NCI-H146 (cell line): ENCODE measurements around the gene NIFK.
"Not testable (repeated sequence)": the region's sequence is repeated elsewhere in the genome, so short reads cannot be mapped to it uniquely, and the experiment has no call there.

ENCODE experiments used
- DNase-seq: peaks from one replicate; lab custom pipeline; 2025; lab: John Stamatoyannopoulos, UW

The NIFK gene

DNA sequence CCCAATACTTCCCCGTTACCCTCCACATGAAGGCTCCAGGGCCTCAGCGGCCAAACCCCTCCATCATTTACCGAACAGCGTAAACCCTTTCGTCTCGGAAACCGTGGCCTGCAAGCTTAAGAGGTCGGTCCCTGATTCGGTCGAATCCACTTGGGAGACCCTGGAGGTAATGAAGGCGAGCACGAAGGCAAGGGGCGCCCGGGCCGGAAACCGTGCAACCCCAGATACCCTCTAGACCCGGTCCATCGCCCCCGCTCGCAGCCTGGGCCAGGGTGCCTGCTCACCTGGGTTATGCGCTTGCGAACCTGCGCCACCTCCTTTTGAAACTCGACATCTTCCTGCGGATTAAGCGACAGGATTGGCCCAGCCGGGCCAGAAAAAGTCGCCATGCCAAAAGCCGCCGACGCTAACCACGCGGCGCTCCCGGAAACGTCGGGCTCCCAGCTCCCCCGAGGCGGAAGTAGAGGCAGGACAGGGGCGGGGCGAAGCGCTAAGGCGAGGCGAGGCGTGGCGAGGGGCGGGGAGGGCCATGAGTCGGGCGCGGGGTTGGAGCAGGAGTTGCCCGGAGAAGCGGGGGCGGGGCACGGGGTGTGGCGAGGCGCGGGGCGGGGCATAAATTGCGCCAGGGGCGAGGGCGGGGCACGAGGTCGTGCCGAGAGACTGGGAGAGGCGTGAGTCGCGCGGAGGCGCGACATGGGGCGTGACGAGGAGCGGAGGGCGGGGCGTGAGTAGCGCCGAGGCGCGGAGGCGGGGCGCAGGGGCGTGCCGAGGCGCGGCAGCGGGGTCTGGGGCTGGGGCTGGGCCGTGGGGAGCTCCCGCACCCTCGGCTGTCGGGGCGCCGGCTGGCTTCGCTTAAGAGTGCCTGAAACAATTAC is at the start of gene NIFK:
Gene NIFK (minus strand): TSS at position 414 of the 875 bp plus-strand sequence. CDS start 25 bp downstream, at position 389.
- peak; percentile 99 for DNase-seq

DNA sequence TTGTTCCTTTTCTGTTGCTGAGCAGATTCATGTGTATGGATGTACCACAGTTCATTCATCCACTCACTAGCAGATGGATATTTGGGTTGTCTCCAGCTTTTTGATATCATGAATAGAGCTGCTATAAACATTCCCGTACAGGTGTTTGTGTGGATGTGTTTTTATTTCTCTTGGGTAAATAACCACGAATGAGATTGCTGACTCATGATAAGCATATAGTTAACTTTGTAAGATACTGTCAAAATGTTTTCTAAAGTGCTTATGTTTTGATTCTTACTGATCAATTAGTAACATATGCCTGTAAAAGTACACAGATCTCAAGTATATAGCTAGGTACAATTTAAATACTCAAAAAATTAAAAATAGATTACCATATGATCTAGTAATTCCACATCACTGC is 46.5 kb upstream of the NIFK start:
- no peak for DNase-seq

DNA sequence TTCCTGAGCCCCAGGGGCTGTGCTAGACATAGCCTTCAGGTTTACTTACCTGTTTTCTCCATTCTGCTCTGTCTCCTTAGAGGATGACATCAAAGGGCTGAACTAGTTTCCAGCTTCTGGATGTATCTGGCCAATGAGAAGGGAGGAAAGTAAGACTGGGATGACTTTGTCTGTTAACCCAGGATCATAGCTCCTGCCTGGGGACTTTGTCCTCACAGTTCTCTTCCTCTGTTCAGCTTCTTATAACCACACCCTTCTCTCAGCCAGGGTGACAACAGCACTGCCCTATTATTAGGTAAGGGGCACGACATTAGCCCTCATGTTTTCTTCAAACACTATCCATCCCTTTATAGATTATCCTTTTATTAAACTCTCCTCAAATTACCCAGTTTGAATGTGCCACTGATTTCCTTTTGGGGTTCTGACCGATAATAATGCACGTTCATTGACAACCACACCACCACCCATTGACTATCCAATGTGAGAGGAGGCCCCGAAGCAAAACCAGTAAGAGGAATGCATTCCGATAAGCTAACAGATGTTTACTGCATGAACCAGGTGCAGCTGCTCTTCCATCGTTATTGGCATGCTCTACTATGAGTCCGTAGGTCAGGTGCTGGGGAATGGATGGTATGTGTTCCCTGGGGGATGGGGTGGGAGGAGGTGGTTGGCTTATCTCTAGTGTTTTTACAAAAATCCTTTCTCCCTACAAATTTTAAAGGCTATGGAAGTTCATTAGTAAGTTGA is 42.2 kb upstream of the NIFK start:
- no peak for DNase-seq

DNA sequence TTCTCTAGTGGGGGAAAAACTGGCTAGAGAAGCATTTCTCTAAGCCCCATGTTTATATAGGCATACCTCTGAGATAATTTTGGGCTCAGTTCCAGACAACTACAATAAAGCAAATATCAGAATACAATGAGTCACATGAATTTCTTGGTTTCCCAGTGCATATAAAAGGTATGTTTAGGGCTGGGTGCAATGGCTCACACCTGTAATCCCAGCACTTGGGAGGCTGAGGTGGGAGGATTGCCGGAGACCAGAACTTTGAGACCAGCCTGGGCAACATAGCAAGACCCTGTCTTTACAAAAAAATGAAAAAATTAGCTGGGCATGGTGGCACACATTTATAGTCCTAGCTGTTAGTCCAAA is 41.0 kb upstream of the NIFK start:
- DNase-seq, result peak; percentile 11

DNA sequence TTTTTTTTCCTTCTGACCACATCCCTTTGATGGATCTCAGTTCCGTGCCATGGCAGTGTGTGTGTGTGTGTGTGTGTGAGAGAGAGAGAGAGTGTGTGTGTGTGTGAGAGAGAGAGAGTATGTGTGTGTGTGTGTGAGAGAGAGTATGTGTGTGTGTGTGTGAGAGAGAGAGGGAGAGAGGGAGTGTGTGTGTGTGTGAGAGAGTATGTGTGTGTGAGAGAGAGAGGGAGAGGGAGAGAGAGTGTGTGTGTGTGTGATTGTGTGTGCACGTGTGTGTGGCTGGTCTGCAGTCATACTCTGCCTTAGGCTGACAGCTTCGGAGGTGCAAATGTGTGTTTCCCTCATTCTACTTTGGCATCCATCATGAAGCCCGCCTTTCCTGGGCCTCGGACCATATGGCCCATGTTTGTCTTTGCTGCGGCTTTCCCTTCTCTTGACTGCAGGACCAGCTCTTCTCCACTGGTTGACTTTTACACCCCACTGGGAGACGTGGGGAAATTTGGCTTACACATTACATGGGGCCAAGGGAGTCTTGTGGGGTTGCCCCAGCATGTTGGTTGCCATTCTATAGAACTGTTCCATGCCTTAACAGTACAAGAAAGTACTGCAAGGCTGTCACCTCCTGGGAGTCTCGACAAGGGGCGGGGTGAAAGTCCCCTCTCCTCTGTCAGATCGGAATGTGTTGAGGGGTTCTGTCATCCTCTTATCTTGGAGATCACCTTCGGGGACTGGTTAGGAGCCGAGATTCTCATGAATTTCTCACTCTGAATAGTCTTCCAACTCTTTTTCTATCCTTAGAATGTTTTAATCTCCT is 40.4 kb upstream of the NIFK start:
- DNase-seq, result no peak

DNA sequence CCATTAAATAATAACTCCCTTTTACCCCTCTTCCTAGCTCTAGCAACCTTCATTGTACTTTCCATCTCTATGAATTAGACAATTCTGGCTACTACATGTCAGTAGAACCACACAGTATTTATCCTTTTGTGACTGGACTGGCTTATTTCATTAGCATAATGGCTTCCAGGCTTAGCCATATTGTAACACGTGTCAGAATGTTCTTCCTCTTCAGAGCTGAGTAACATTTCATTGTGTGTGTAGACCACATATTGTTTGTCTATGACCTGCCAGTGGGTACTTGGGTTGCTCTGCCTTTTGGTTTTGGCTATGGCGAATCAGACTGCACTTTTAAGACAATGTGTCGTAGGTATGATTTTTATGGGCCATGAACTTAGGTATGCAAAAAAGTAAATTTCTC is 39.7 kb upstream of the NIFK start:
- no peak for DNase-seq

DNA sequence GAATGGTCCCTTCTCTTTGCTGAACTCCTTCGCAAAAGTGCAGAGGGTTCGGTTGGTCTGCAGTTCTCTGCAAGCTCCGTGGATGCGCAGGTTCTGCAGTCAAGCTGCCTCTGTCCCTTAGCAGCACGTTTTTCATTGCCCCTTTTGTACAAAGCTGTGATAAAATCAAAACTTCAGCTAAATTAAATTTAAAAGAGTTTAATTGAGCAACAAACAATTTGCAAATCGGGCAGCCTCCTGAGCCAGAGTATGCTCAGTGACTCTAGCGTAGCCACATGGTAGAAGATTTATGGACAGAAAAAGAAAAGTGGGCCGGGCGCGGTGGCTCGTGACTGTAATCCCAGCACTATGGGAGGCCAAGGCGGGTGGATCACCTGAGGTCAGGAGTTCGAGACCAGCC is 37.6 kb upstream of the NIFK start:
- no peak for DNase-seq

DNA sequence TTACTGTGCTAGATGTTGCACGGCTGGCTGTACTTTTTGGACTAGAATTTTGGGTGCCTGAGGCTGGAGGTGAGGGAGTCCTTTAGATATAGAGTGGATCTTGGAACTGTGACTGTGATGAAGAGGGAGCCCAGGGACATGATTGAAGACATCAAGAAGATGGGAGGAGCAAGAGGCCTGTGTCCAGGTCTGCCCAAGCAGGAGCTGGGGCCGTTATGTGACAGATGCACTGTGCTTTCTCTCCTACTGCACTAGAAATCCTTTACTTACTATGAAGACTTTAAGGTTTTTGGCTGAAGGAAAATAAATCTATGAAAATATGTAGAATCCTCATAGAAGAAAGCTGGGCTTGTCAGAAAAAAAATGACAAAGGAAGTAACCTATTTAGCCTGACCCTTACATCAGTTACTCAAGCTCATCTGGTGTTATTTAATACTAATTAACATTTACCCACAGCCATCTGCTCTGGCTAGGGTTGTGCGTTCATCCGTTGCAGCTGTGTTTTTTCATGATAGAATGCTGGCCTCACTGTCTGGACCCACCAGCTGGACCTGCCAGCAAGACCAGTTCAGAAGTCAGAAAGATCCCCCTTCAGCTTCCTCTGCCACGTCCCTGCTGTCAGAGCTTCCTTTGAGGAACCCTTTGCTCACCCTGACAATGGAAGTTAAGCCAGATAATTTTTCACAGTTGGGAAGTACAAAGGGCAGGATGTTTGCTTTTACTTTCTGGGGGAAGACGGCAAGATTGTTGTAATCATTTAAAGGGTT is 35.5 kb upstream of the NIFK start:
- peak; percentile 65 for DNase-seq

DNA sequence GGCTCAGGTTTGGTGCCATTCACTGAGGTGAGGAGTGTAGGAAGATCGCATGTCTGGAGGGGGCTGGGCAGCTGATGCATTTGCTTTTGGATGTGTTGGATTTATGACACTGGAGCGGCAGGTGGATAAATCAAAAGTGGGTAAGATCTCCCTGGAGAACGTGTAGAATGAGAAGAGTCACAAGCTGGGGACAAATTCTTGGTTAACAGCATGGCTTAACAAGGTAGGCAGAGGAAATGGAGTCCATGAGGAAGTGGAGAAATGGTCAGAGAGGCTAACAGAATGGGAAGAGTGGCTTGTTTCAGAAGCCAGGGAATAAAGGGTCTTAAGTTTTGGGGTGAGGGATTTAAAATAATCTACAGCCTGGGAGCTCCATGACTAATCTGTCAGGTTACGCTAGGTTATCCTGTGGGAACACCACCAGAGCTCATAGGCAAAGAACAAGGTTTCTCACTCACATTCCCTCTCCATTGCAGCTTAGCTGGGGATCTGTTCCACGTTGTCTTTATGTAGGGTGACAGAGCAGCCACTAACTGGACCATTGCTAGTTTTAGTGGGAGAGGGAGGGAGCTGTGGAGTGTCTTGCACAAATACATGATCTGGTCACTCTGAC is 31.6 kb upstream of the NIFK start:
- no peak for DNase-seq

DNA sequence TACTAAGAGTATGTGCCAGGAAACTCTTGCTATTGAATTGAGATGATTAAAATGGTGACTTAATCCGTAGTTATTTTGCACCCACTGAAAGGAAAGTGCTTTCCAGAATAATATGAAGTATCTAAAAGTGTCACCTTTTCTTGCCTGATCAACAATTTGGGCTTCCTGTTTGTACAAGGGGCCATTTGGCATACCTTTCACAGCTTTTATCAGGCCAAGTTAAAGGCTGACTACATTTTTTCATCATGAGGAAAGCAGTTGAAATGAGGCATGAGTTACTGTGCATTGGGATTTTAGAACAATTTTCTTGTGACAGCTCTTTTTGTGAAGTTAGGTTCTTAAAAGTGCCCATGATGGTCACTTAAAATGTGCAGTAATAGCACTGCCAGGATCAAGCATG is 29.9 kb upstream of the NIFK start:
- no peak for DNase-seq

DNA sequence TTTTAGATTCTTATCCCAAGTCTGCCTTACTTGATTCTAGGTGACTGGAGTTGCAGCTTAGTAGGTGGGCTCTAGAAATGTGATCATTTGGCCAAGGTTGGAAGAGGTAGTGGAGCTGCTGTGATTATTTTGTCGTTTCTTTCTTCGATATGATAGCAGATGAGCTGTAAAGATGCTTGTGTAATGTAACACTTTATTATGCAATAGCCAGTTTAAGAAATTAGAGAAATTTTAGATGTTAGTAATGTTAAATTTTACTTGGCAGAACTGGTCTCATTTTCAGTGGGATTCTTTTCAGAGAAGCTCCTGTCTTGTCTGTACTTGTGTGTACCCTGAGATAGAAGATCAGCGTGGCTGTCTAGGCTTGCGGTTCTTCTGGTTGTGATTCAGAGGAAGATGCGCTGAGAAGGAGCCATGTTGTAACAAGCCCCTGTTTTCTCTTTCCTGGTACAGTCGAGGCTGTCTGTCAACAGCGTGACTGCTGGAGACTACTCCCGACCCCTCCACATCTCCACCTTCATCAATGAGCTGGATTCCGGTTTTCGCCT is 28.1 kb upstream of the NIFK start:
- no peak for DNase-seq

DNA sequence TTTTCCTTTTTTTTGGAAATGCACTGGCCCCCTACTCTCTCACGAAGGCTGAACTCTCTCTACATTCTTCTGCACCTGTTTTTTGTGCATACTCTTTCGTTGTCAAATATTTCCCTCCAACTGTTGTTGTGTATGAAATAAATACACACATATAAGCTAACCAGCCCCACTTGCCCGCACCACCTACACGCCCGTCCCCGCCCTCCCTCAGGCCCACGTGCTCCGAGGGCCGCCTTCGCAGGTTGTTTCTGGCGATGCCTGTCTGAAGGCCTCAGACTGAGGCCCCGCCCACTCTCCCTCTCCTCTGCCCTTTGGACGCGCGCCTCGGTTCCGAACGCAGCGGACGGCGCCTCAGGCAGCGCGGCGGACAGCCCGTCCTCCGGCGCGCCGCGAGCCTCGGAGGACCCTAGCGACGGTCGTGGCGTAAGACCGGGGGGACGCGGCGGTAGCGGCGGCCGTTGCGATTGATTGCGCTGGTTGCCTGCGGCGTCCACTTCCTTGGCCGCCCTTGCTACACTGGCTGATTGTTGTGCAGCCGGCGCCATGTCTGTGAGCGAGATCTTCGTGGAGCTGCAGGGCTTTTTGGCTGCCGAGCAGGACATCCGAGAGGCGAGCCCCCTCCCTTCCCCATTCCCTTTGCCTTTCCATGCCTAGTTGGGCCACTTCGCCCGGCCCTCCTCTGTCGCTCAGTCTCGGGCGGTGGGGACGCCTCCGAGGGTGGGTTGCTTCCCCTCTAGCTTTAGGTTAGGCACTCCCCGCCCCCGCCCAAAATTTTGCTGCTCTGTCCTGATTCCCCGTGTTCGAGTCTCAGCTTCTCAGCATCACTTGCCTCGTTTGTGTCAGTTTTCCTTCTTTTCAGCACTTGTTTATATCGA is 18.8 kb upstream of the NIFK start, which contains the start of gene TSN:
Gene TSN (plus strand): TSS at position 415 of the 875 bp plus-strand sequence. CDS start 129 bp downstream, at position 544.
- DNase-seq, result peak; percentile 99

DNA sequence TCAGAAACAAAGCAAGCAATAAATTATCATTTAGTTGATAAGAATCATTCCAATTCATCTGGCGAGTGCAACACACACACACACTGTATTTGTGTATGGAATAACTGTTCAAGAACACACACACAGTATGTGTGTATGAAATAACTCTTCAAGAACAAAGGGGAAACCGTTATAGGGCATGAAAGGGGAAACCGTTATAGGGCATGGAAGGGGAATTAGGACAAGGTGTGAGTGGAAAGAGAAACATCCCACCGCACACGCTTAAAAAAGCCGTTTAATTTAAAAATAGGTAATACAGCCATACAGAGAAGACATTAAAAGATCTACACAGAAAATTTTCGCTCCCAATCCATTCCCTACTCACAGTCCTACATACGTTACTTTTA is 18.2 kb upstream of the NIFK start:
- DNase-seq, result no peak

DNA sequence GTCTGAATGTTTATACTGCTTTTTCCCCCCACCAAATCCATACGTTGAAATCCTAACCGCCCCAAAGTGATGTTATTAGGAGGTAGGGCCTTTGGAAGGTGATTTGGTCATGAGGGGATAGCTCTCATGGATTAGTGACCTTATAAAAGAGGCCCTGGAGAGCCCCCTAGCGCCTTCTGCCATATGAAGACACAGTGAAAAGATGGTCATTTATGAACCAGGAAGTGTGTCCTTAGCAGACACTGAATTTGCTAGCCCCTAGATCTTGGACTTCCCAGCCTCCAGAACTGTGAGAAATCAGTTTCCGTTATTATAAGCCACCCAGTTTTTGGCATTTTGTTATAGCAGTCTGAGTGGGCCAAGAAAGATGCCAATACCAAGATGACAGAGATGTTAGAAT is 11.5 kb upstream of the NIFK start:
- DNase-seq, result peak; percentile 38

DNA sequence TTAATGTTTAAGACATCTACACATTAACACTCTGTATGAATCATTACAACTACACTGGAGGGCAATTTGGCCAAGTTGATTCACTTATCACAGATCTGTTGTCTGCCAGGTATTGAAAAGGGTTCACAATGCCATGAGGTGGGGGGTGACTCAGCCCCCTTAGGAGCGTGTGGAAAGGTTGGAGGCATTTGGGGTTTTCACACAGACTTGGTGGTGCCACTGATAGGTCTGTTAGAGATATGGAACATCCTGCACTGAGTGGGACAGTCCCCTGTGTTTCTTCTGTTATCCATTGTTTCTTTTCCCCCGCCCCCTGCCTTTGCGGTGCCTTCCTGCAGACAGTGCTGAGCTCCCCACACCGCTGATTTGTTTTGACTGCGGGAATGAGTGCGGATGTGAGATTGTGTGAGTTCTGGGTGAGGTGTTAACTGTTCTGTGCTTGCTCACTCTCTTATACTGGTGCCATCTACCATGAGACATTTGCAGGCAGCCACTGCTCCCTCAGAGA is 9.4 kb upstream of the NIFK start:
- no peak for DNase-seq

DNA sequence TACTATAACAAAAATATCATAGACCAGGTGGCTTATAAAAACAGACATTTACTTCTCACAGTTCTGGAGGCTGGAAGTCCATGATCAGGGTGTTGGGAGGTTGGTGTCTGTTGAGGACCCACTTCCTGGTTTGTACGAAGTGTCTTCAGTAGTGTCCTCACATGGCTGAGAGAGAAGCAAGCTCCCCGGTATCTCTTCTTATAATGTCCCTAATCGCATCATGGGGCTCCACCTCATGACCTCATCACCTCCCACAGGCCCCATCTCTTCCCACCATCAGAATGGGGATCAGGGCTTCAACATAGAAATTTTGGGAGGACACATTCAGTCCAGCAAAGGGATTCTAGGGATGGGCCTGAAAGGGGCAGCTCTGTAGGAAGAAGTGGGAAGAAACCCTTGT is 4.8 kb upstream of the NIFK start:
- no peak for DNase-seq

DNA sequence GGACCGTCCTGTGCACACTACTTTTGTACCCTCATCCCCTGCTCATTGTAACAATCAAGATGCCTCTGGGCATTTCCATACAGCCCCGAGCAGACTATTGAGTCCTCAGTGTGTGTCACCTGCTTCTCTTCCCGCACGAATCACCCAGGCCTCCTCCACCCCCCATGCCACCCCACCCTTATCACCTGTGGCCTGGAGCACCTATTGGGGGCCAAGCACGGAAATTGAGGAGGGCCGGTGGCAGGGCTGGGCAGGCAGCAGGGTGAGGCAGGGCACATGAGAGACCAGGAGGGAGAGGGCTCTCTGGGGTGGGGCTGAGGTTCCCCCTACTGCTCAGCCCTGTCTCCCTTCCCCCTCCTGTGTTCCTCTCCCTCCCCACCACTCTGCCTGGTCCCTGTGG is 4.3 kb upstream of the NIFK start:
- no peak for DNase-seq

DNA sequence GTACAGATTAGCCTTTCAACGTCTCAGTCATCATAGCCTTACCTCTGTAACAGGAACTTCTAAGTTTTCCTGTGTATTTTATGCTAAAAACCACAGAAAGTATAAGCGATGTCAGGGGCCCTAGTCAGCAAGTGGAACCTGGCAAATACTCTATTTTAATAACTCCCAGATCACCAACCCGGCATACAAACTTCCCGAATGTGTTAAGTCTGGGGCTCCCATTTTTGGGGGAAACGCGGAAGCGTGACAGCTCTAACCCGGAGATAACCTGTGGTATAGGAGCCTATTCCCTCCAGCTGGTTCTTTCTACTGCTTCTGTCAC is 574 bp downstream of the NIFK start:
- no peak for DNase-seq

DNA sequence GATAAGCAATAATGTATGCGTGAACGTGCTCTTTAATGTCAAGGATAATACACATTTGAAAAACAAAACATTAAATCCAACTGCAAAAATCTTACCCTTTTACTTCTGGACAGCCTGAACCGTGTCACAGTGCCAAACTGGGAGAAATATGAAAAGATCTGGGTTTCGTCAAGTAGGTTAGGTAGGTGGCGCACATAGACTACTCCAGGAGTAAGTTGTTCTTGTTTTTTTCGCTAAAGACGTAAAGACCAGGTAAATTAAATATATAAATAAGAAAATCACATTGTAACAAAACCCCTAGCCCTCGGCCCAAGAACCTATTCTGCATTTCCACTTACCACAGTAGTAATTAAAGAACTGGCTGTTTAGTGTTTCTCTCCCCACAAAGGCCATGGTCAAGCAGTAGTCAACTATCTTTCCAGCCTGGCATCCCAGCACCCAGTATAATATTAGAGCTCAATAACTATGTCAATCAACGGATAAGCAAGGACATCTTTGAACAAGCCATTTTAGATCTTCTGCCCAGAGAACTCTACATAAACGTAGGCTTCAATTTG is 1.1 kb downstream of the NIFK start:
- no peak for DNase-seq

DNA sequence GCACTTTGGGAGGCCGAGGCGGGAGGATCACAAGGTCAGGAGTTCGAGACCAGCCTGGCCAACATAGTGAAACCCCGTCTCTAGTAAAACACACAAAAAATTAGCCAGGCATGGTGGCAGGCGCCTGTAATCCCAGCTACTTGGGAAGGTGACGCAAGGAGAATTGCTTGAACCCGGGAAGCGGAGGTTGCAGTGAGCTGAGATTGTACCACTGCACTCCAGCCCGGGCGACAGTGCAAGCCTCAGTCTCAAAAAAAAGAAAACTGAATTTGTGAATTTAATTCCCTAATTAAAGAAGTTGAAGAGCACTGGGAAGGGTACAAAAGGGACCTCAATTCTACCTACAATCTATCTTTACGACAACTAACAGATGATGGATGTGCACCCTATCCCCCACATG is 2.1 kb downstream of the NIFK start:
- DNase-seq, result not testable (repeated sequence)
